SK-MEL-5 (cell line): ENCODE measurements around the gene TRAPPC2L. TPM values are rescaled to one million over a fixed set of nuclear protein-coding genes. Genes with fewer than 3 reads are reported as not detected.

Experiments used
- DNase-seq: peaks from one replicate; pipeline ENCODE4 v3.0.0-alpha.2; 2016; ENCODE audit warnings: low read depth, low spot score
- in situ Hi-C: cut with HindIII; loops from 2 replicates; pipeline ENCODE4 v1.10.0; 2016; ENCODE audit warnings: low sequenced_read_pairs, high pct_unique_total_duplicates, low pct_unique_long_range_greater_than_20kb
- polyA plus RNA-seq, 2 experiments: library from polyadenylated mRNA; depleted of rRNA; stranded (reverse); fragments of >200 nt; gene quantifications; 2 replicates each; pipeline ENCODE4 v1.2.3, GENCODE V29; 2015
- total RNA-seq: library from RNA; depleted of rRNA; stranded (reverse); fragments of >200 nt; shearing (Covaris generic); gene quantifications from 2 replicates; pipeline ENCODE4 v1.2.3, GENCODE V29; 2014; rRNA removed

TRAPPC2L gene
- total RNA-seq: 79.3 and 86.0 TPM in 2 replicates
- polyA plus RNA-seq (2015; cell fraction: cytosol; rRNA removed): 69.7 and 75.2 TPM in 2 replicates
- 164 and 174 TPM in 2 replicates for polyA plus RNA-seq (2015; cell fraction: nucleus; rRNA removed)

- in situ Hi-C loops: no loop called here
- DNase-seq: peak; percentile 90
Observed at GRCh38 chr16:88856828-88857727, at the start of gene TRAPPC2L, which contains the start of gene GALNS. TSS of gene TRAPPC2L (plus strand) at chr16:88857127. CDS start at chr16:88857151, 24 bp downstream. TSS of gene GALNS (minus strand) at chr16:88856947. CDS start at chr16:88856877, 70 bp downstream.

DNA sequence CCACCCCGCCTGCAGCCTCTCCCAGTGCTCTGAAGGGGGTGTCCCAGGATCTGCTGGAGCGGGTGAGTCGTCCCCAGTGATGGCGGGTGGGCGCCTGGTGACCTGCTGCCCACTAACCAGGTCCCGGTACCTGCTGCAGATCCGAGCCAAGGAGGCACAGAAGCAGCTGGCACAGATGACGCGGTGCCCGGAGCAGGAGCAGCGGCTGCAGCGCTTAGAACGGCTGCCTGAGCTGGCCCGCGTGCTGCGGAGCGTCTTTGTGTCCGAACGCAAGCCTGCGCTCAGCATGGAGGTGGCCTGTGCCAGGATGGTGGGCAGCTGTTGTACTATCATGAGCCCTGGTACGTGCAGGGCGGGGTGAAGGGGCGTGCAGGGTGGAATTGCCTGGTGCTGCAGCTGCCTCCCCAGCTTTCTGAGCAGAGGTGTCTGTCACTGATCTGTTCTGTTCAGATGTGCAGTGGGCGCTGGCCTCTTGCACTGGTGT is 49.7 kb upstream of the TRAPPC2L start:
- in situ Hi-C loops: no loop called here
- no peak for DNase-seq

DNA sequence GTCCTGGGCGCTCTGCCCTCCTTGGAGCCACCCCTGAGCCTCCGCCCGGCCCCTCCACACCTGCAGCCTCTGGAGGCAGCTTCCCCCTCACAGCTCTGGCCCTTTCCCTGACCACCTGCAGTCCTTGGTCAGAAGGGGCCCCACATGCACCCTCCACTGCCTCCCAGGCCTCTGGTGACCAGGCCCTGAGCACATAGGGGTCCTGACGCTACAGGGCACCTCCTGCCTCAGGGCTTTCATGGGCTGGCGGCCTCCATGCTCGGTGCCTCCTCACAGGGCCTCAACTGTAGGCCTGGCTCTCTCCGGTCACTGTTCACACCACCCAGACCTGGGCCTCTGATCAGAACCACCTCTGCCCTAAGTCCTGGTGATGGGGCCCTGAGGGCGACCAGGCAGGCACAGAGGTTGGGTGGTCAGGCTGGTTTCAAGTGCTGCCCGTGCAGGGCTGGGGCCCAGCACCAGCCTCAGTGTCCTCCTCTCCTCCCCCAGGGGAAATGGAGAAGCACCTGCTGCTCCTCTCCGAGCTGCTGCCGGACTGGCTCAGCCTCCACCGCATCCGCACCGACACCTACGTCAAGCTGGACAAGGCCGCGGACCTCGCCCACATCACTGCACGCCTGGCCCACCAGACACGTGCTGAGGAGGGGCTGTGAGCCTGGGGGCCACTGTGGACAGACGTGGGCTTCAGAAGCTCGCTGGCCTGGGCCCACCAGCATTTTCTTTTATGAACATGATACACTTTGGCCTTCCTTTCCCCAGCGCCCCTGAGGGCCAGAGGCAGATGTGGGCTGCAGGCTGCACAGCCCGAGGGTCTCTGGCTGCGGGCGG is 49.1 kb upstream of the TRAPPC2L start:
- in situ Hi-C loops: no loop called here
- no peak for DNase-seq

DNA sequence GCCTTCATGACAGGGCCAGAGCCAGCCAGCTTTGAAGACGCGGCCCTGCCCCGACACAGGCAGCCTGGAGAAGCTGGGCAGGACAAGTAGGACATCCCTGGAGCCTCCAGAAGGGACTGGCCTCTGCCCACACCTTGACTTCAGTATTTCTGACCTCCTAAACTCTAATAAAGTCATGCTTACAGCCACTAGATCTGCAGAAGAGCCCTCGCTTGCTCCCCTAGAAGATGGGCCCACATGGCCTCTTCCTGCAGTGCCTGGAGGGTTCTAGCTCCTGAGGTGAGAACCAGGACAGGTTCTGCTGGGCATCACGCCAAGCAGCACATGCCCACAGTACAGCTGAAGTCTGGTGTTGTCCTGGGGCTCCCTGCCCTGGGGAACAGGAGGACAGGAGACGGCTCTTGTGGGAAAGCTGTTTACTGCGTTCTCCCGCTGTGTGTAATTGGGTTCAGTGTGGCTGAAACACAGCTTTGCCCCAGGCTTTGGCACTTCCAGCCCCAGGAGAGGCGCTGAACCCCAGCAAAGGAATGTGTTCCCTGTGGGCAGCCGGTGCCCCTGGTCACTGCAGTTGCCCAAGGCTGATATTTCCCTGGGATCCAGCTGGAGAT is 47.8 kb upstream of the TRAPPC2L start:
- in situ Hi-C loops: no loop called here
- no peak for DNase-seq

DNA sequence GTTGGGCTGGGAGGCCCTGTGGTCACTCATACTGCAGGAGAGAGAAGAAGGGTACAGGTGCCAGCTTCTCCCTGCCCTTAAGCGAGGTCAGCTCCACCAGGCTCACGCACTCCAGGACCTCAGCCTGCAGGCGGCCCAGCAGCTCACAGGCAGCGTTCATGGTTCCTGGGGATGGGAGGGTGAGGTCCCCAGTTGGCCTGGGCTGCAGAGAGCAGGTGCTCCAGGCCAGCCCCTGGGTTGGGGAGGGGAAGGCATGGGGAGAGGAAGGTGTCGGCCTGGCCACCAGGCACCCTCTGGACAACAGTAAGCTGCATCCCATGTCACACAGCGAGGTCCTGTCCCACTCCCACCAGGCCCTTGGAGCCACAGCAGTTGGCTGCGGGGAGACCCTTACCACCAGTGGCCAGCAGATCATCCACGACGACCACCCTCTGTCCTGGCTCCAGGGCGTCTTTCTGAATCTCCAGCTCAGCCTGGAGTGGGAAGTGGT is 47.2 kb upstream of the TRAPPC2L start:
- in situ Hi-C loops: no loop called here
- no peak for DNase-seq

DNA sequence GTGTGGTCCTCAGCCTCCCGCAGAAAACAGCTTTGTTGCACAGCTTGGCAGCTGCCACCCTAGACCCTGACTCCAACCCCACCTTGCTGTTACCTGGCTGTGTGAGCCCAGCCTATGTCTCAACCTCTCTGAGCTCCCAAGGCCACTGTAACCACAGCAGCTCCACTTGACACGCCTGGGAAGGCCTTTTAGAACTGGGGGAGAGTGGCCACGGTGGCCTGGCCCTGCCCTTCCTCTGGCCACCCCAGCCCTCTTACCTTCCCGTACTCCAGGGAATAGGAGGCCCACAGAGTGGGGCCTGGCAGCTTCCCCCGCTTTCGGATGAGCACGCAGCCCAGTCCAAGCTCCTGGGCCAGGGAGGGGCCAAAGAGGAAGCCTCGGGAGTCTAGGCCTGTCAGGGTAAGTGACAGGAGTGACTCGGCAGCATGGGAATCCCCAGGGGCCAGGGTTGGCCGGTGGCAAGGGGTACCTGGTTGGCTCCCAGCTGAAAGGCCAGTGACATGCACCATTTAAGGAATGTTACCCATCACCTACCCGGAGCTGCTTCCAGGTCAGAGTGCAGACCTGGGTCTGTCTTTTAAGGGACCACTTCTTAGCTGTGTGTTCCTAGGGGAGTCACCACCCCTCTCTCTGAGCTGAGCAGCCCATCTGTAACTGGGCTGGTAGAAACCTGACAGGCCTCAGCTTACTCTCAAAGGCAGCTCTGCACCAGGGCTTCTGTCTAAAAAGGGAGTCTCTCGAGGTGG is 46.6 kb upstream of the TRAPPC2L start:
- DNase-seq: no peak

GRCh38 chr16:88810912-88811768 is 45.8 kb upstream of the TRAPPC2L start:
- in situ Hi-C loops: no loop called here
- DNase-seq: peak; percentile 72

More for the DNA sequence above, 46.6 kb upstream of the TRAPPC2L start:
- in situ Hi-C loops: no loop called here

DNA sequence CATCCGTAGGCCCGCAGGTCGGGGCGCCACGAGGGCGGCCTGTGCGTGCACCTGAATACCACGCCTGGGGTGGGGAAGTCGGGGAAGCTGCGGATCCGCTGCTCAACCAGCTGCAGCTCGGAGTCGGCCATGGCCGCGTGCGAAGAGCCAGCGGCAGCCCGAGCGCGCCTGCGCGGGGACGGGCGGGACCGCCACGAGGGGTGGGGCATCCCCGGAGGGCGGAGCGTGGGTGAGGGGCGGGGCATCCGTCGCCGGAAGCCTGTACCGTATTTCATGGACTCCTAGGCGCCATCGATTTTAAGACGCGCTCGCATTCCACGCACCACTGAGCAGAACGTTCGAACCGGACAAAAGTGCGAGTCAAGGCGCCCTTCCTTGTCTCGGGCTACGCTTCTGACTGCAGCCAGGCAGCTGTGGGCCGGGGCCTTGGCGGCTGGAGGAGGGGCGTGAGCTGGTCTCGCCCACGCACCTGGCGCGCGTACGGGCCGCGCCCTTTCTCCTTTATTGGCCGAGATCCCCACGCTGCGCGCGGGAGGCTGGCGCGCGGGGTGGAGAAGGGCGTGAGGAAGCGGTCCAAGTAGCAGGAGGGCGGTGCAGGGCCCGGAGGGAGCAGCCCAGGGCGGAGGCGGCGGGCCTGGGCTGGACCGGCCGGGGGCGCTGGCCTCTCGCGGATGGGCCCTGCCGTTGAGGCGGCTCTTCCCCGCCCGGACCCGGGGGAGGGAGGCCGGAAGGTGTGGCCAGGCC is 45.0 kb upstream of the TRAPPC2L start, which contains the start of gene APRT:
Gene APRT (minus strand): TSS at position 160 of the 744 bp plus-strand sequence. CDS start 29 bp downstream, at position 131.
- in situ Hi-C loops: no loop called here
- DNase-seq: peak; percentile 86

- in situ Hi-C loops: no loop called here
- peak; percentile 32 for DNase-seq
Observed at GRCh38 chr16:88812513-88813268, 44.2 kb upstream of the TRAPPC2L start.

GRCh38 chr16:88813269-88814143 is 43.4 kb upstream of the TRAPPC2L start:
- no peak for DNase-seq
- in situ Hi-C loops: no loop called here

DNA sequence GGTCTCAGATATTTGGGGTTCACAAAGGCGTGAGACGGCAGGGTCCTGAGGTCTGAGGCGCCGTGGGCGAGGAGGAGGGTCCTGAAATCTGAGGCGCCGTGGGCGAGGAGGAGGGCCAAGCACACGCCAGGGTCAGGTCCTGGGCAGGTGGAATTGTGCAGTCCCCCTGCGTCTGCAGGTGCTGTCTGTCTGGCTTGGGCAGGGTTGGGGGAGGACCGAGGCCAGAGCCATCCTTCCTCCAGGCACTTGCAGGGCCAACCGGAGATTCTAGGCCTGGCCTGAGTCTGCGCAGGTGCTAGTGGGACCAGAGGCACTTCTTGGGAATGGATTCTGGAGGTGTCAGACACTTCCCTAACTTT is 42.8 kb upstream of the TRAPPC2L start:
- no peak for DNase-seq
- in situ Hi-C loops: no loop called here

GRCh38 chr16:88815227-88815626 is 41.7 kb upstream of the TRAPPC2L start:
- in situ Hi-C loops: no loop called here

DNA sequence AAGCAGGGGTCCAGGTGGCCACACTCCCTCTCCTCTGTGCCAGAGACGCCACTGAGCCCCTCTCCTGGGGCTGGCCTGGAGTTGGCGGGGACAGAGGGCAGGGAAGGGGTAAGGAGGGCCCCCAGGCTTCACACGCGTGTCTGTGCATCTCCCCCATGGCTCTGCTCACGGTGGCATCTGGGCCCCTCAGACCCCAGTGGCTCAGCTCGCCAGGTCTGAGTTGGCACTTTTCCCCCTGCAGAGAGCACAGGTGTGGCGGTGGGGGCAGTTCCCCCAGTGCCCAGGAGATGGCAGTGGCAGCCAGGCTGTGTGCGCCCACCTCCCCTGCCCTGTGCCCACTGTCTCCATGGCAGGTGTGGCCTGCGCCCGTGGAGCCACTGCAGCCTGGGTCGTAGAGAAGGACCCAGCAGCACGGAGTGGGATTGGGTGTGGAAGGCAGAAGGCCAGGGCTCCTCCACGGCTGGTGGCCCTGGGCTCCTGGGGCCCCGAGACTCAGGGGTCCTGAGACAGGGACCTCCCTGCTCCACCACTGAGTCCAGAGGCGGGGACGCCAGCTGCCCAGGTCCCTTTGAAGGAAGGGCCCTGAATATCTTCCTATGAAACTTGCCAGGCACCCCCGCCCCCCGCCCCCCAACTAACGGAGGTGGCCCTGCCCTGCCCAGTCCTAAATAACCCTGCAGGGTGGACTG is 40.9 kb upstream of the TRAPPC2L start:
- in situ Hi-C loops: no loop called here

More at GRCh38 chr16:88815227-88815626, 41.7 kb upstream of the TRAPPC2L start:
- DNase-seq: no peak

More for the DNA sequence above, 40.9 kb upstream of the TRAPPC2L start:
- DNase-seq: peak; percentile 45
